Endodermal cell (in vitro differentiated cells): ENCODE measurements around the gene NID1. TPM values are rescaled to one million over a fixed set of nuclear protein-coding genes. Genes with fewer than 3 reads are reported as not detected.

ENCODE experiments used
- DNase-seq: peaks from one replicate; pipeline ENCODE4 v3.0.0-alpha.2; 2017
- H3K27ac ChIP-seq: 2 replicates; pipeline ENCODE4 v1.5.1; 2013; ENCODE audit warnings: mild to moderate bottlenecking, low read depth, low read length, moderate library complexity
- H3K27me3 ChIP-seq: 2 replicates; pipeline ENCODE4 v1.6.1; 2013; ENCODE audit warnings: mild to moderate bottlenecking, low read length, moderate library complexity; ENCODE audit not compliant: insufficient read depth, control insufficient read depth, poor library complexity, severe bottlenecking
- H3K36me3 ChIP-seq: 2 replicates; pipeline ENCODE4 v1.7.0; 2013; ENCODE audit warnings: mild to moderate bottlenecking, low read length, moderate library complexity; ENCODE audit not compliant: control insufficient read depth, insufficient read depth
- H3K4me1 ChIP-seq: one replicate; pipeline ENCODE4 v1.7.0; 2013; ENCODE audit warnings: low read length; ENCODE audit not compliant: control insufficient read depth, insufficient read depth
- H3K4me3 ChIP-seq: 2 replicates; pipeline ENCODE4 v1.5.1; 2013; ENCODE audit warnings: mild to moderate bottlenecking, low read length, moderate library complexity
- H3K9ac ChIP-seq: 2 replicates; pipeline ENCODE4 v1.6.1; 2013; ENCODE audit warnings: mild to moderate bottlenecking, low read length, moderate library complexity; ENCODE audit not compliant: poor library complexity, severe bottlenecking; ENCODE audit errors: extremely low read depth
- H3K9me3 ChIP-seq: 2 replicates; pipeline ENCODE4 v1.6.1; 2013; ENCODE audit warnings: mild to moderate bottlenecking, low read length, moderate library complexity; ENCODE audit not compliant: control insufficient read depth
- H3K27ac Mint-ChIP-seq: 2 replicates; pipeline ENCODE4 v1.8.0; 2020; ENCODE audit warnings: mixed read lengths
- H3K27me3 Mint-ChIP-seq: 2 replicates; pipeline ENCODE4 v1.8.0; 2021; ENCODE audit warnings: mild to moderate bottlenecking, mixed read lengths; ENCODE audit not compliant: insufficient read depth
- H3K36me3 Mint-ChIP-seq: 2 replicates; pipeline ENCODE4 v1.8.0; 2020; ENCODE audit warnings: low read depth, mixed read lengths
- H3K4me1 Mint-ChIP-seq: 2 replicates; pipeline ENCODE4 v1.8.0; 2020; ENCODE audit warnings: mixed read lengths
- H3K4me3 Mint-ChIP-seq: 2 replicates; pipeline ENCODE4 v1.8.0; 2020; ENCODE audit warnings: mild to moderate bottlenecking, moderate library complexity, mixed read lengths
- H3K9me3 Mint-ChIP-seq: 2 replicates; pipeline ENCODE4 v1.8.0; 2020; ENCODE audit warnings: mild to moderate bottlenecking, mixed read lengths
- WGBS, 2 experiments: methylation state at CpG; one replicate each; pipeline versions ENCODE4 v1.1.5 to v1.1.7; 2013; ENCODE audit warnings: missing lambda C conversion rate in 2 of 2, mixed read lengths in 1 of 2; ENCODE audit not compliant: insufficient coverage in 1 of 2, insufficient read length in 1 of 2; 5-methylcytosine and 5-hydroxymethylcytosine counted together
- total RNA-seq, 2 donors: library from RNA; stranded (reverse); fragmentation: NEBNext Ultra II Directional in 1 of 2; extraction: Animal tissue kit (Norgen Biotek cat#: 25700) in 1 of 2; gene quantifications; 2 replicates in 1 of 2; 3 replicates in 1 of 2; pipeline ENCODE4 v1.2.1, GENCODE V29; 2021
- TF ChIP-seq, protein P1 (sequence below): fragments of 200-600 bp; sonication (generic); conservative IDR thresholded peaks from 2 replicates; pipeline ENCODE4 v1.5.0; 2021; ENCODE audit warnings: antibody characterized with exemption, mild to moderate bottlenecking

NID1 gene
- total RNA-seq, 2 donors from 2014 or later = 12.7 to 18.3 TPM

GRCh38 chr1:235990330-235990795, 74.5 kb downstream of the NID1 start:
- no peaks in the 10 kb centered on the region for H3K4me1 Mint-ChIP-seq
- Histone ChIP-seq H3K9me3 (peaks cover 17% of the 10 kb centered on the region), H3K4me3 (no peak overlapping the region), H3K36me3 (no peaks in the 10 kb centered on the region), H3K4me1 (no peaks in the 10 kb centered on the region), H3K27ac (no peak overlapping the region), H3K9ac (no peak overlapping the region), H3K27me3 (no peaks in the 10 kb centered on the region)
- no peaks in the 10 kb centered on the region for H3K27me3 Mint-ChIP-seq
- H3K27ac Mint-ChIP-seq = no peak overlapping the region
- peaks cover 30% of the 10 kb centered on the region for H3K9me3 Mint-ChIP-seq
- no peak for DNase-seq
- 61 to 80% methylated on average over 2 to 3 of the region's 3 CpGs for WGBS, 2 experiments
- TF ChIP-seq, protein P1, sequence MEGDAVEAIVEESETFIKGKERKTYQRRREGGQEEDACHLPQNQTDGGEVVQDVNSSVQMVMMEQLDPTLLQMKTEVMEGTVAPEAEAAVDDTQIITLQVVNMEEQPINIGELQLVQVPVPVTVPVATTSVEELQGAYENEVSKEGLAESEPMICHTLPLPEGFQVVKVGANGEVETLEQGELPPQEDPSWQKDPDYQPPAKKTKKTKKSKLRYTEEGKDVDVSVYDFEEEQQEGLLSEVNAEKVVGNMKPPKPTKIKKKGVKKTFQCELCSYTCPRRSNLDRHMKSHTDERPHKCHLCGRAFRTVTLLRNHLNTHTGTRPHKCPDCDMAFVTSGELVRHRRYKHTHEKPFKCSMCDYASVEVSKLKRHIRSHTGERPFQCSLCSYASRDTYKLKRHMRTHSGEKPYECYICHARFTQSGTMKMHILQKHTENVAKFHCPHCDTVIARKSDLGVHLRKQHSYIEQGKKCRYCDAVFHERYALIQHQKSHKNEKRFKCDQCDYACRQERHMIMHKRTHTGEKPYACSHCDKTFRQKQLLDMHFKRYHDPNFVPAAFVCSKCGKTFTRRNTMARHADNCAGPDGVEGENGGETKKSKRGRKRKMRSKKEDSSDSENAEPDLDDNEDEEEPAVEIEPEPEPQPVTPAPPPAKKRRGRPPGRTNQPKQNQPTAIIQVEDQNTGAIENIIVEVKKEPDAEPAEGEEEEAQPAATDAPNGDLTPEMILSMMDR = no peak
- H3K36me3 Mint-ChIP-seq = peaks cover 29% of the 10 kb centered on the region
- no peak overlapping the region for H3K4me3 Mint-ChIP-seq

GRCh38 chr1:235989105-235989504, 75.8 kb downstream of the NID1 start:
- Histone ChIP-seq H3K27me3 (no peaks in the 10 kb centered on the region), H3K4me3 (no peak overlapping the region), H3K4me1 (no peaks in the 10 kb centered on the region), H3K9ac (no peak overlapping the region), H3K27ac (no peak overlapping the region), H3K9me3 (peaks cover 17% of the 10 kb centered on the region), H3K36me3 (no peaks in the 10 kb centered on the region)
- Mint-ChIP-seq H3K36me3 (peaks cover 29% of the 10 kb centered on the region), H3K27ac (no peak overlapping the region), H3K4me1 (no peaks in the 10 kb centered on the region), H3K4me3 (no peak overlapping the region), H3K27me3 (no peaks in the 10 kb centered on the region), H3K9me3 (peaks cover 30% of the 10 kb centered on the region)
- DNase-seq = no peak
- 90% methylated on average over 1 of the region's 1 CpG; no CpG with 5 or more reads in 1 of the 2 experiments for WGBS, 2 experiments
- TF ChIP-seq, protein P1 = no peak

- TF ChIP-seq, protein P1 = no peak
- no peak overlapping the region for H3K4me3 Mint-ChIP-seq
- Histone ChIP-seq H3K4me3 (no peak overlapping the region), H3K36me3 (no peaks in the 10 kb centered on the region), H3K9ac (no peak overlapping the region), H3K27me3 (no peaks in the 10 kb centered on the region), H3K27ac (no peak overlapping the region), H3K9me3 (peaks cover 17% of the 10 kb centered on the region), H3K4me1 (no peaks in the 10 kb centered on the region)
- 71 to 90% methylated on average over 1 to 3 of the region's 3 CpGs for WGBS, 2 experiments
- no peak for DNase-seq
- no peaks in the 10 kb centered on the region for H3K27me3 Mint-ChIP-seq
- H3K27ac Mint-ChIP-seq = no peak overlapping the region
- H3K4me1 Mint-ChIP-seq = no peaks in the 10 kb centered on the region
- H3K9me3 Mint-ChIP-seq = peaks cover 30% of the 10 kb centered on the region
- peaks cover 29% of the 10 kb centered on the region for H3K36me3 Mint-ChIP-seq
These were observed 78.0 kb downstream of the NID1 start for GRCh38 chr1:235986869-235987268.
